Brain microvascular endothelial cell (primary cell): ENCODE results near the gene FANCD2.

Experiments
- DNase-seq: peaks from one replicate; pipeline ENCODE4 v3.0.0-alpha.2; 2020
- H3K27ac ChIP-seq: fragments of 250-450 bp; sonication (Bioruptor Pico); 2 replicates; pipeline ENCODE4 v1.5.1; 2020; ENCODE audit warnings: mild to moderate bottlenecking, moderate library complexity
- H3K27me3 ChIP-seq: fragments of 250-450 bp; sonication (Bioruptor Pico); replicated peaks from 2 replicates; pipeline ENCODE4 v1.5.1; 2020; ENCODE audit warnings: mild to moderate bottlenecking
- H3K36me3 ChIP-seq: fragments of 250-450 bp; sonication (Bioruptor Pico); replicated peaks from 2 replicates; pipeline ENCODE4 v1.5.1; 2020; ENCODE audit warnings: mild to moderate bottlenecking
- H3K4me3 ChIP-seq: 2 replicates; pipeline ENCODE4 v1.5.1; 2011; ENCODE audit warnings: low read depth, mild to moderate bottlenecking, control low read depth, low read length, moderate library complexity
- in situ Hi-C: cut with HindIII; loops from 2 replicates; pipeline ENCODE4 v1.10.0; 2017; ENCODE audit warnings: low sequenced_read_pairs, low pct_ligation_motif_present
- TF ChIP-seq, protein P1 (sequence below): IDR thresholded peaks from 2 replicates; pipeline ENCODE4 v1.5.1; 2011; ENCODE audit warnings: low read depth, mild to moderate bottlenecking, moderate library complexity, low read length, control low read depth, inconsistent platforms; ENCODE audit errors: missing control alignments

The FANCD2 gene

DNA sequence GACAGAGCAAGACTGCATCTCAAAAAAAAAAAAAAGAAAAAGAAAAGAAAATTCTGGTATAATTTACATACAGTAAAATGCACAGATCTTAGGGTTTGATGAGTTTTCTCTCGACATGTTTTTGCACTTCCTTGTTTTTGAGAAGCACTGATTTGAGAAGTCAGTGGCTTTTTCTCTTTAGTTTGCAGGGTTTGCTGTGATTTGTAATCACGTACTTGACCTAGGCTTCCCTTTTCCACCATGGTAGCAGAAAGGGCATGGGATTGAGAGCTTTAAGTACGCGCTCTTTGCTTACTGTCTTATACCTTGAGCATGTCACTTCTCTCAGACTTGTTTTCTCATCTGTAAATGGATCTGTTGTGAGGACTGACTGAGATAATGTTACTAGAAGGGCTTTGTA, 119.4 kb downstream of the FANCD2 start:
- TF ChIP-seq, protein P1, sequence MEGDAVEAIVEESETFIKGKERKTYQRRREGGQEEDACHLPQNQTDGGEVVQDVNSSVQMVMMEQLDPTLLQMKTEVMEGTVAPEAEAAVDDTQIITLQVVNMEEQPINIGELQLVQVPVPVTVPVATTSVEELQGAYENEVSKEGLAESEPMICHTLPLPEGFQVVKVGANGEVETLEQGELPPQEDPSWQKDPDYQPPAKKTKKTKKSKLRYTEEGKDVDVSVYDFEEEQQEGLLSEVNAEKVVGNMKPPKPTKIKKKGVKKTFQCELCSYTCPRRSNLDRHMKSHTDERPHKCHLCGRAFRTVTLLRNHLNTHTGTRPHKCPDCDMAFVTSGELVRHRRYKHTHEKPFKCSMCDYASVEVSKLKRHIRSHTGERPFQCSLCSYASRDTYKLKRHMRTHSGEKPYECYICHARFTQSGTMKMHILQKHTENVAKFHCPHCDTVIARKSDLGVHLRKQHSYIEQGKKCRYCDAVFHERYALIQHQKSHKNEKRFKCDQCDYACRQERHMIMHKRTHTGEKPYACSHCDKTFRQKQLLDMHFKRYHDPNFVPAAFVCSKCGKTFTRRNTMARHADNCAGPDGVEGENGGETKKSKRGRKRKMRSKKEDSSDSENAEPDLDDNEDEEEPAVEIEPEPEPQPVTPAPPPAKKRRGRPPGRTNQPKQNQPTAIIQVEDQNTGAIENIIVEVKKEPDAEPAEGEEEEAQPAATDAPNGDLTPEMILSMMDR: no peak
- H3K27me3 ChIP-seq: no peaks in the 10 kb centered on the region
- no peak overlapping the region for H3K4me3 ChIP-seq
- DNase-seq: no peak
- peaks cover 22% of the 10 kb centered on the region for H3K36me3 ChIP-seq
- in situ Hi-C loops: no loop called here
- no peak overlapping the region for H3K27ac ChIP-seq

DNA sequence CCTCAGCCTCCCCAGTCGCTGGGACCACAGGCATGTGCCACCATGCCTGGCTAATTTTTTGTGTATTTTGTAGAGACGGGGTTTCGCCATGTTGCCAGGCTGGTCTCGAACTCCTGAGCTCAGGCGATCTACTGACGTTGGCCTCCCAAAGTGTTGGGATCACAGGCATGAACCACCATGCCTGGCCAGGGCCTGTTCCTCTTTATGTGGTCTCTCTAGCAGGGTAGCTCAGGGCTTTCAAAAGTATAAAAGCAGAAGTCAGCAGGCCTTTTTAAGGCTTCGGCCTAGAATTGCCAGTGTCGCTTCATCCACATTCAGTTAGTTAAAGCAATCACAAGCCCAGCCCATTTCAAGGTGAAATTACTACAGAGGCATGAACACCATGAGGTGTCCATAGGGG, 123.0 kb downstream of the FANCD2 start:
- Histone ChIP-seq H3K27me3 (no peaks in the 10 kb centered on the region), H3K36me3 (peaks cover 30% of the 10 kb centered on the region), H3K4me3 (no peak overlapping the region), H3K27ac (no peak overlapping the region)
- in situ Hi-C loops: no loop called here
- TF ChIP-seq, protein P1: no peak
- no peak for DNase-seq

DNA sequence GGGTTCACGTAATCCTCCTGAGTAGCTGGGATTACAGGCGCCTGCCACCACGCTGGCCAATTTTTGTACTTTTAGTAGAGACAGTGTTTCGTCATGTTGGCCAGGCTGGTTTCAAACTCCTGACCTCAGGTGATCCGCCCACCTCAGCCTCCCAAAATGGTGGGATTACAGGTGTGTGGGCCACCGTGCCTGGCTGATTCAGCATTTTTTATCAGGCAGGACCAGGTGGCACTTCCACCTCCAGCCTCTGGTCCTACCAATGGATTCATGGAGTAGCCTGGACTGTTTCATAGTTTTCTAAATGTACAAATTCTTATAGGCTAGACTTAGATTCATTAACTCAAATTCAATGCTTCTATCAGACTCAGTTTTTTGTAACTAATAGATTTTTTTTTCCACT, 124.8 kb downstream of the FANCD2 start:
- DNase-seq: no peak
- TF ChIP-seq, protein P1: no peak
- in situ Hi-C loops: no loop called here
- Histone ChIP-seq H3K27me3 (no peaks in the 10 kb centered on the region), H3K36me3 (peaks cover 30% of the 10 kb centered on the region), H3K4me3 (no peak overlapping the region), H3K27ac (no peak overlapping the region)
